ENCODE results near the gene TMED5.

Gene TMED5

GRCh38 chr1:93106226-93106625 lies 74.0 kb downstream of the TMED5 start:
- DNase-seq (ENCODE audit: low read depth in 1 of 2, low spot score in 1 of 2): no peak
- no peaks in the 10 kb centered on the region for H3K27me3 ChIP-seq (ENCODE audit: insufficient read depth, poor library complexity, severe bottlenecking)
- TF ChIP-seq, protein P1, sequence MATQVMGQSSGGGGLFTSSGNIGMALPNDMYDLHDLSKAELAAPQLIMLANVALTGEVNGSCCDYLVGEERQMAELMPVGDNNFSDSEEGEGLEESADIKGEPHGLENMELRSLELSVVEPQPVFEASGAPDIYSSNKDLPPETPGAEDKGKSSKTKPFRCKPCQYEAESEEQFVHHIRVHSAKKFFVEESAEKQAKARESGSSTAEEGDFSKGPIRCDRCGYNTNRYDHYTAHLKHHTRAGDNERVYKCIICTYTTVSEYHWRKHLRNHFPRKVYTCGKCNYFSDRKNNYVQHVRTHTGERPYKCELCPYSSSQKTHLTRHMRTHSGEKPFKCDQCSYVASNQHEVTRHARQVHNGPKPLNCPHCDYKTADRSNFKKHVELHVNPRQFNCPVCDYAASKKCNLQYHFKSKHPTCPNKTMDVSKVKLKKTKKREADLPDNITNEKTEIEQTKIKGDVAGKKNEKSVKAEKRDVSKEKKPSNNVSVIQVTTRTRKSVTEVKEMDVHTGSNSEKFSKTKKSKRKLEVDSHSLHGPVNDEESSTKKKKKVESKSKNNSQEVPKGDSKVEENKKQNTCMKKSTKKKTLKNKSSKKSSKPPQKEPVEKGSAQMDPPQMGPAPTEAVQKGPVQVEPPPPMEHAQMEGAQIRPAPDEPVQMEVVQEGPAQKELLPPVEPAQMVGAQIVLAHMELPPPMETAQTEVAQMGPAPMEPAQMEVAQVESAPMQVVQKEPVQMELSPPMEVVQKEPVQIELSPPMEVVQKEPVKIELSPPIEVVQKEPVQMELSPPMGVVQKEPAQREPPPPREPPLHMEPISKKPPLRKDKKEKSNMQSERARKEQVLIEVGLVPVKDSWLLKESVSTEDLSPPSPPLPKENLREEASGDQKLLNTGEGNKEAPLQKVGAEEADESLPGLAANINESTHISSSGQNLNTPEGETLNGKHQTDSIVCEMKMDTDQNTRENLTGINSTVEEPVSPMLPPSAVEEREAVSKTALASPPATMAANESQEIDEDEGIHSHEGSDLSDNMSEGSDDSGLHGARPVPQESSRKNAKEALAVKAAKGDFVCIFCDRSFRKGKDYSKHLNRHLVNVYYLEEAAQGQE (IDR thresholded peaks at IDR 0.05; ENCODE audit: insufficient replicate concordance, low read depth): no peak
- TF ChIP-seq GABPA (IDR thresholded peaks at IDR 0.05; ENCODE audit: low read depth): no peak
- no peak for TF ChIP-seq SPI1 (IDR thresholded peaks at IDR 0.05; ENCODE audit: borderline replicate concordance, low read depth)
- TF ChIP-seq POLR2AphosphoS5 (IDR thresholded peaks at IDR 0.05; ENCODE audit: low read depth): no peak
- TF ChIP-seq CTCF (IDR thresholded peaks at IDR 0.05; ENCODE audit: insufficient read depth, low read length): no peak
- H3K4me3 ChIP-seq (replicated peaks; ENCODE audit: insufficient read depth, low read length): no peak overlapping the region
- no peak overlapping the region for H3K27ac ChIP-seq (replicated peaks)

DNA sequence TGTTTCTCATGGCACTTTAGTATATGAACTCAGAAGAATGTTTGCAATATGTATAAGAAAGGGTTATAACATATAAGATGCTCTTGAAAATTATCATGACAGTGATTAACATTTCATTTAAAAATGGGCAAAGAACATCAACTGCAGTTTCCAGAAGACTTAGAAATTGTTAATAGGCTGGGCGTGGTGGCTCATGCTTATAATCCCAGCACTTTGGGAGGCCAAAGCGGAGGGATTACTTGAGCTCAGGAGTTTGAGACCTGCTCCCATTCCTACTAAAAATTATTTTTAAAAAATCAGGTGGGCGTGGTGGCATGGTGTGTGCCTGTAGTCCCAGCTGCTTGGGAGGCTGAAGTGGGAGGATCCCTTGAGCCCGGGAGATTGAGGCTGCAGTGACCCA lies 78.1 kb downstream of the TMED5 start:
- DNase-seq (ENCODE audit: low read depth in 1 of 2, low spot score in 1 of 2): no peak
- TF ChIP-seq GABPA (IDR thresholded peaks at IDR 0.05; ENCODE audit: low read depth) (no peak), SPI1 (IDR thresholded peaks at IDR 0.05; ENCODE audit: borderline replicate concordance, low read depth) (no peak), POLR2AphosphoS5 (IDR thresholded peaks at IDR 0.05; ENCODE audit: low read depth) (no peak), CTCF (IDR thresholded peaks at IDR 0.05; ENCODE audit: insufficient read depth, low read length) (no peak)
- TF ChIP-seq, protein P1 (IDR thresholded peaks at IDR 0.05; ENCODE audit: insufficient replicate concordance, low read depth): no peak
- Histone ChIP-seq H3K27me3 (ENCODE audit: insufficient read depth, poor library complexity, severe bottlenecking) (no peaks in the 10 kb centered on the region), H3K4me3 (replicated peaks; ENCODE audit: insufficient read depth, low read length) (no peak overlapping the region), H3K27ac (replicated peaks) (no peak overlapping the region)
